ENCODE measurements around the gene IL1RAPL2. TPM values are rescaled to one million over a fixed set of nuclear protein-coding genes. Genes with fewer than 3 reads are reported as not detected.

IL1RAPL2 gene
- total and polyA plus RNA-seq, 10 of the 15 experiments (the other 5 are each of a cell fraction or from before 2014, with no cell fraction given), result 0.19 TPM; not detected in 9

- TF ChIP-seq PRDM15 (CRISPR knock-in tag; IDR thresholded peaks at IDR 0.05) (no peak), USF2 (IDR thresholded peaks at IDR 0.05; ENCODE audit: borderline replicate concordance, low read depth, low read length) (no peak)
Measured at GRCh38 chrX:105017641-105018040, 451.6 kb downstream of the IL1RAPL2 start (continued).

GRCh38 chrX:105018865-105019264 lies 452.9 kb downstream of the IL1RAPL2 start:
- TF ChIP-seq POLR2A (IDR thresholded peaks at IDR 0.05; ENCODE audit: low read depth, low read length) (no peak), CREM (IDR thresholded peaks at IDR 0.05; ENCODE audit: low read depth) (no peak)
- Histone ChIP-seq H4K20me1 (ENCODE audit: control insufficient read depth, insufficient read depth) (no peaks in the 10 kb centered on the region), H3K9me3 (replicated peaks; ENCODE audit: control insufficient read depth, insufficient read depth, low read length) (no peaks in the 10 kb centered on the region), H3K4me1 (ENCODE audit: control insufficient read depth, insufficient read depth, low read length) (no peaks in the 10 kb centered on the region), H3K27ac (ENCODE audit: control insufficient read depth, insufficient read depth) (no peak overlapping the region), H3K9ac (ENCODE audit: control insufficient read depth, insufficient read depth, low read length) (no peak overlapping the region), H3K4me3 (no peak overlapping the region), H3K4me2 (ENCODE audit: control insufficient read depth, insufficient read depth) (no peak overlapping the region), H3K36me3 (ENCODE audit: control insufficient read depth in 2 of 2, insufficient read depth in 2 of 2, low read length in 1 of 2) (no peaks in the 10 kb centered on the region), H3K27me3 (replicated peaks in 1 of 2; ENCODE audit: control insufficient read depth in 2 of 2, insufficient read depth in 2 of 2, low read length in 1 of 2) (no peaks in the 10 kb centered on the region), H3K79me2 (ENCODE audit: control insufficient read depth, insufficient read depth, low read length) (no peaks in the 10 kb centered on the region), H2AFZ (ENCODE audit: control insufficient read depth, low read depth, low read length) (no peak overlapping the region)
- no peak for ATAC-seq
- FAIRE-seq, result no peak
- intact Hi-C loops (cut with micrococcal nuclease; ENCODE audit: unreplicated experiment), result no loop called here
- in situ Hi-C loops (cut with MboI), result no loop called here
- CTCF ChIA-PET, result no interaction called here
- POLR2A ChIA-PET, result no interaction called here
- WGBS (ENCODE audit: insufficient coverage, insufficient replicate concordance, low lambda C conversion rate, missing lambda C conversion rate), result 0% methylated on average over 1 of the region's 1 CpG
- BruUV-seq (replicated peaks), result no TSS peak
- RAD21 ChIA-PET (ENCODE audit: unreplicated experiment), result no interaction called here
- DNase-seq (ENCODE audit: low read depth, low spot score), result no peak
- SMC1A ChIA-PET (ENCODE audit: uncharacterized antibody, unreplicated experiment), result interaction anchor here (0.8 to 1.0 kb wide), 2 partner anchors 8 to 243 kb away, joined by 3 read pairs; no protein-coding TSS in a partner anchor
